Retina (tissue), 1 donor: ENCODE data around the gene MGLL.

ENCODE experiments used
- DNase-seq: peaks from one replicate; pipeline ENCODE4 v3.0.0-alpha.2; 2016

The MGLL gene

GRCh38 chr3:127771746-127772145 lies 50.6 kb downstream of the MGLL start:
- DNase-seq, result no peak

GRCh38 chr3:127770671-127771355 lies 51.5 kb downstream of the MGLL start:
- DNase-seq, result no peak

DNA sequence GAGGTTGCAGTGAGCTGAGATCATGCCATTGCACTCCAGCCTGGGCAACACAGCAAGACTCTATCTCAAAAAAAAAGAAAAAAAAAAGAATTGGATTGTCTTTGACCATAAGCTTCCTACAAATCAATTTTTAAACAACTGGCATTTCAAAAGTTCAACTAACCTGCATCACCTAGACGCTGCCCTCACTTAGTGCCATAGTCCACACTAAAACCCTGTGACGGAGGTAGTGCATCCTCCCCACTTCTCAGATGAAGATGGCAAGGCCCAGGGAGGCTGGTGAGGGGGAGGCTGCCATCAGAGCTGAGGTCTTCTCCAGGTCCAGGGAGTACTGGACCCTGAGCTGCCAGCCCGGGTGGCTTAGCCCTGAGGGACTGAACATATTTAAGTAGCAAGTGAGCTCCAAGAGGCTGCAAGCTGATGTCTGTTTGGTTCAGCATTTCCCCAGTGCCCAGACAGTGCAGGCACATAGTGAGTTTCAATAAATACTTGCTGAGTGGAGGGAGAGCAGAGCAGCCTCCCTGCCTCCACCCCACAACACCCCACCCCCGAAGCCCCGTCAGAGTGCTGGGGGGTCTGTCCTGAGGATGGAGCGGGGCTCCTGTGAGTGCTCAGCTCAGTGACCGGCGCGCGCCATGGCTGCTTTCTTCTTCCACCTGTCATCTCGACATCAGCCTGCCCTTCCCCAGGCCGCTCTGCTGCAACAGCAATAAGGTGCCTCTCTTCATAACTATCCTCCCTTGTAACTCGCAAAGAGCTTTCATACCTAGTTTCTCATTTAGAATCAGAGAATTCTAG lies 52.8 kb downstream of the MGLL start:
- DNase-seq, result no peak

- no peak for DNase-seq
Observed at GRCh38 chr3:127768346-127769008, 53.8 kb downstream of the MGLL start.

DNA sequence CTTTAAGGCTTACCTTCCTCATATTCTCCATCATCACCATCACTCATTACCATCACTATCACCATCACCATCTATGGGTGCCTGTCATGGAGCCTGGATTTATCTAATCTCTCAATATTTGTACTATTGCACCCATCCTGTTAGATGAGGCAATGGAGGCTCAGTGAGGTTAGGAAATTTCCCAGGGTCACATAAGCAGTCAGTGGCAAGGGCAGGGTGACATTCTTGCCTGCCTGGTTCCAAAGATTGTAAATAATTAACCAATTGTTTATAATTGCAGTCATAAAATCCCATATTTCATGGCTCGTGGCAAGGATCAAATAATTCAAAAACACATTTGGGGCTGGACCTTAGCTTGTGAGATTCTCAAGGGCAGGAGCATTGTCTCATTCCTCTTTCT lies 55.2 kb downstream of the MGLL start:
- DNase-seq, result no peak

DNA sequence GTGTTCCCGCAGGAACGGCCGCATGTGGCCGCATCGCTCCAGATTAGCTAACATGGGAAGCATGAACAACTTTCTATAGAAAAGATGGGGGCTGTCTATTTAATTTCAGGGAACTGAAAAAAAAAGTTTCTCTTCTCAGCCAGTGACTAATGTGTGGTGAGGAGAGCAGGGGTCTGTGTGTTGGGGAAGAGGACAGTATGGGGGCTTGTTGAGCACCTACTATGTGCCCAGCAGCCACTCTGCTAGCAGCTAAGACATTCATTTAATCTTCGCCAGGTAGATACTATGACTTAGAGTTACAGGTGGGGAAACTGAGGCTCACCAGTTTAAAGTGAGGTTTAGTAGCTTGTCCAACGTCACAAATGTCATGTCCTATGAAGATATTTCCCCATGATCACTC lies 56.6 kb downstream of the MGLL start:
- no peak for DNase-seq

- no peak for DNase-seq
Observed at GRCh38 chr3:127764841-127765362, 57.4 kb downstream of the MGLL start.

GRCh38 chr3:127764301-127764700 lies 58.0 kb downstream of the MGLL start:
- no peak for DNase-seq

DNA sequence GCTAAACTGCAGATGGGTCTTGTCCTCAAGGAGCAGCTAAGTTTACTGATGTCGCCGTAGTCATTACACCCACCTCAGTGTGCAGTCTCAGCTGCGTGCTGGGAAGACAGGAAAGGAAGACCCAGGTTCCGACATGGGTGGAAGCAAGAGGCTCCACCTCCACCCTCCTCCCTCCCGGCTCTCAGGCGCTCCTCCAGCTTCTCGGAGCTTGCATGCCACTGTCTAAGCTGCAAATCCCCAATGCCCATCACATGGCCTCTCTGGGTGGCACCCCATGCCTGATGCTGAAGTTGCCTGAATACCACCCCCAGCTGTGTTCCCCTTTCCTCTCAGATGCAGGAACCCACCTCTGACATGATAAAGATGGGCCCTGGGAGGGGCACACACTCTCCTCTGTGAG lies 58.5 kb downstream of the MGLL start:
- DNase-seq, result no peak

DNA sequence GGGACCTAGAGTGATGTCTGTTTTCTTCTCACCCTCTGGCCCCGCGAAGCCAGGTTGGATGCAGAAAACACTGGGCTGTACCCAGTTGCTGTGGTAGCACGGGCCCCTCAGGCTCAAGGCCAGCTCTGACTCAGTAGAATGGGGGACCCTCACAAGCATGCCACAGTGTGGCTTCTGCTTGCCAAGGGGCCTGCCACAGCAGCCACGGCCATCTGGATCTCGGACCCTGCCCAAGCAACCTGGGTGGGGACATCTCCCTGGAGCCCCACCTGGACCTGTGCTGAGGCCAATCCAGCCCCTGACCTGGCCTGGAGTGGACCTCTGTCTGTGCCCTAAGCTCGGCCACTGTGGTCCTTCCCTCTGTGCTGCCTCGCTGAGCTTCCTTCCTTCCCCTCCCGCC lies 59.0 kb downstream of the MGLL start:
- no peak for DNase-seq

DNA sequence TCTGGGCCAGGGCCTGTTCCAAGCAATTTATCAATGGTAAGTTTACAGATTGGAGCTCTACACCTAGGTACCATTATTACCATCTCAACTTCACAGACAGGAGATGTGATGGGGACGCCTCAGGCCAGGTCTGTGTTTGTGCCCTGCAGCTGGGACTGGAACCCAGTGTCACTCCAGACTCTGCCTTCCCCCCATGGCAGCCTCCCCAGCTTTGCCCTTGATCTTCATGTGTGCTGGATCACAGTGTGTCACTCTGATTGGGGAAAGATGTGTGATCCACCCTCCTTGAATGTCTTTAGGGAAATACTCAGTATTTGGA lies 59.6 kb downstream of the MGLL start:
- no peak for DNase-seq

- DNase-seq, result no peak
Observed at GRCh38 chr3:127762077-127762786, 60.1 kb downstream of the MGLL start.

- DNase-seq, result no peak
Observed at GRCh38 chr3:127761441-127761801, 60.9 kb downstream of the MGLL start.

DNA sequence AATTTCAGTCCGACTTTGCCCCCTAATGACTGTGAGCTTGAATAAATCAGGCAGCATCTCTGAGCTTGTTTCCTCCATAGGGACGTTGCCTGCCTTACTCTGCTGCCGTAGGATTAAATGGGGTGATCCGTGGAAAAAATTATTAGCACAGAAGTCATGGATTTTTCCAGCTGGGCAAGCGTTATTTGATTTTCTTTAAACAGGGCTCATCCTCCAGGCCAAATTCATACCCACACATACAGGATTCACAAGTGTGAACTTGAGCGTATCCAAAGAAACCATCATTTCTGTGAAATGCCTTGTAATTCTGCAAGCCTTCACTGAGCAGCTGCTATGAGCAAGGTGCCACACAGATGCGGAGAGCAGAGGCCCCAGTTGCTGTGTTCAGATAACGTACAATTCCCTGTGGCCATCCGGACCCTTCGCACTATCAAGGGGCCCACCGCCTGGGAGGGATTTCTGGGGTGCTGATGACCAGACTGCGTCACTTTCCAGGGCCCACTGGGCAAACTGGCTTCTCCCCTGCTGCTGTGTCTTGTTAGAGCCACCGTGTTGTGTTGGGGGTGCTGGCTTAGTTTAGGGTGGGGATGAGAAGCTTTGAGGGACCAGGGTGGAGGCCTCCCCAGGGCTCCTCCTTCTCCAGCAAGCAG lies 61.4 kb downstream of the MGLL start:
- no peak for DNase-seq

- DNase-seq, result no peak
Observed at GRCh38 chr3:127760361-127760760, 62.0 kb downstream of the MGLL start.

DNA sequence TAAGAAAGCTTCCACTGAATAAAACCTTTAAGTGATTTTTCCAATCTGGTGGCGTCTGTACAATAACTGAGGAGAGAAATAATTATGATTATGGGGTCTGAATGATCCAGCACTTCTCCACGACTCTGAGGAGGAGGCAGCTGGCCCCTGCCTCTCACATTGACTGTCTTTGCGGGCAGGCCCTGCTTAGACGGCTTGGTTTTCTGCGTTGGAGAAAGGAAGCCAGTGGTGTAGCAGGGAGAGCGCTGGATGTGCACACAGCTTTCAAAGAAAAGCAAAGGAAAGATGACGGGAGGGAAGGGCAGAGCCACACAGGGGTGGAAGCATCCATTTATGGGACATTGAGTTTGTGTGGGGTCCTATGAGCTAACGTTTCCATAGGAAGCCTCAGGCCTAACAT lies 62.5 kb downstream of the MGLL start:
- no peak for DNase-seq

- DNase-seq, result no peak
Observed at GRCh38 chr3:127758013-127758412, 64.3 kb downstream of the MGLL start.

DNA sequence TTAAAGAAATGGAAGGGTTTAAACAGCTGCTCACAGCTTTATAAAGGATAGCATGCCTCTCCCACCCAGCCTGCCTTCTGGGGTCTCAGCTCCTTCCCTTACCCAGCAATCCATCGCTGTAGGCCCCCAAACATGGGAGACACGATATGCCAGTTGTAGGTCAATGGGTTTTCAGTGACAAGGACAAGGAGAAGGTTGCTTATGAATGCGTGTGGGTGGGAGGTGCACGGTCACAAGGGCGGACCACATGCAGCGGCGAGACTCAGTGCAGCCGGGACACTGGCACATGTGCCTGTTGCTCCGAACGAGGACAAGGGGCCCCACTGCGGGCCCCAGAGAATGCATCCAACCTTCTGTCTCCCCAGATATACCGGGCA lies 67.0 kb downstream of the MGLL start:
- no peak for DNase-seq

- no peak for DNase-seq
Observed at GRCh38 chr3:127754411-127755304, 67.7 kb downstream of the MGLL start.

DNA sequence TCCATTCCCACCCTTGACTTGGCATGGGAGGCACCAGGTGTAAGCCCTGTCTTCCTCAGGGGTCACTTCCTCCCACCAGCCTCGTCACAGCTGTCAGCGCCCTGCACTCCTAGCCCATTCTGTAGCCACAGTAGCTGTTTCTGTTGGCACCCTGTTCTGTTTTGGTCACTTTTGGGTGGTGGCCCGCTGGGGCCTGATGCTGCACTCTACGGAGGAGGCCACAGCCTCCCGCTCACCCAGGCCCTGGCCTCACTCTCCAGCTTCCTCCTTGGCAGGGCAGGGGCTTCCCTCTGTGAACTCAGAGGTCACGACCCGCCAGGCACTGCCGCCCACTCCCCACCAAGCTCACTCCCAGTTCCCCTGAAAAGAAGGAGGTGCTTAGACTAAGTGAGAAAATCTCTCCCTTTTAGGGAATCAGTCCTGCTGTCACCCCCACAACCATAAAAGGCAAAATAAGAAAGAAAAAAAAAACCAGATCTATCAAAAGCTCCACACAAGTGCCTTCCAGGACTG lies 68.4 kb downstream of the MGLL start:
- DNase-seq, result no peak

DNA sequence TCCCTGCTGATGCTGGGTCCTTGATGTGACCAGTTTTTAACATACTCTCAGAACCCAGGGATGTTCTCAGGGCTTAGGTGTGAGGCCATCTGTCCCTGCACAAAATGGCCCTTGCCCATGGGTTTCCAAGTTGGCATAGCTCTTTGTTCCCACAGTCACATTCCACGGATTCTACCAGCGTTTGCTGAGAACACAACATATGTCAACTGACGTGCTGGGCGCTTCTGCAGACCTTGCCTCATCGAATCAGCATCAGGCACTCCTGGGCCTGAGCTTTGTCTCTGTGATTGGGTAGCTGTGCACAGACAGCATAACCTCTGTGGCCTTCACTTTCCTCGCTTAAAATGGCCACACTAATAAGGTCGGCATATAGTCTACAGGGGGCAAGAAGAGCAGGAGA lies 69.0 kb downstream of the MGLL start:
- no peak for DNase-seq

- DNase-seq, result no peak
Observed at GRCh38 chr3:127751782-127752181, 70.5 kb downstream of the MGLL start.
